SK-N-SH (cell line): ENCODE measurements around the gene ETS2. TPM values are rescaled to one million over a fixed set of nuclear protein-coding genes. Genes with fewer than 3 reads are reported as not detected.

ENCODE experiments used
- CTCF ChIA-PET: fragments of 300-600, 350-600 bp; formaldehyde crosslinking; extraction: SDS; loops from one replicate; lab custom pipeline; 2021; lab: Yijun Ruan, JAX
- POLR2A ChIA-PET: fragments of 350-600 bp; sonication (Branson Sonifier 250); formaldehyde crosslinking; extraction: SDS; loops from one replicate; lab custom pipeline; 2020; ENCODE audit warnings: antibody characterized with exemption, inconsistent platforms; lab: Yijun Ruan, JAX
- DNase-seq: peaks from one replicate; pipeline ENCODE4 v3.0.0; 2012
- H2AFZ ChIP-seq: fragments of 200-600 bp; sonication (generic); 2 replicates; pipeline ENCODE4 v1.8.1; 2016; ENCODE audit warnings: antibody characterized with exemption, mild to moderate bottlenecking, low read depth
- H3F3A ChIP-seq: fragments of 200-600 bp; sonication (generic); replicated peaks from 2 replicates; pipeline ENCODE3; 2016; ENCODE audit warnings: antibody characterized with exemption, mild to moderate bottlenecking; ENCODE audit not compliant: insufficient read depth
- H3K27ac ChIP-seq, 2 experiments: fragments of 200-500 bp in 1 of 2; fragments of 200-600 bp in 1 of 2; sonication (Bioruptor generic) in 1 of 2; sonication (generic), shearing (Covaris generic) in 1 of 2; 2 replicates each; pipeline versions ENCODE4 v1.5.1 to v1.6.1; 2014 to 2016; ENCODE audit warnings: low read depth in 2 of 2, inconsistent platforms in 1 of 2, low read length in 1 of 2, mild to moderate bottlenecking in 1 of 2, mixed read lengths in 1 of 2
- H3K27me3 ChIP-seq: fragments of 200-600 bp; sonication (generic), shearing (Covaris generic); 2 replicates; pipeline ENCODE4 v1.6.1; 2016; ENCODE audit warnings: mixed run types; ENCODE audit not compliant: insufficient read depth
- H3K36me3 ChIP-seq, 2 experiments: fragments of 200-500 bp in 1 of 2; fragments of 200-600 bp in 1 of 2; sonication (Bioruptor generic) in 1 of 2; sonication (generic) in 1 of 2; replicated peaks in 1 of 2; 2 replicates each; pipeline versions ENCODE3 to v1.5.1; 2014 to 2016; ENCODE audit warnings: low read length in 1 of 2, mild to moderate bottlenecking in 1 of 2; ENCODE audit not compliant: insufficient read depth in 2 of 2, control insufficient read depth in 1 of 2
- H3K4me1 ChIP-seq, 2 experiments: fragments of 200-500 bp in 1 of 2; fragments of 200-600 bp in 1 of 2; sonication (Bioruptor generic) in 1 of 2; sonication (generic), shearing (Covaris generic) in 1 of 2; 2 replicates each; pipeline versions ENCODE4 v1.5.1 to v1.6.1; 2014 to 2016; ENCODE audit warnings: low read depth in 1 of 2, low read length in 1 of 2, mixed run types in 1 of 2; ENCODE audit not compliant: insufficient read depth in 2 of 2, control insufficient read depth in 1 of 2
- H3K4me2 ChIP-seq: fragments of 200-600 bp; sonication (generic), shearing (Covaris generic); 2 replicates; pipeline ENCODE4 v1.6.1; 2017; ENCODE audit warnings: mixed run types
- H3K4me3 ChIP-seq, 2 experiments: fragments of 200-500 bp in 1 of 2; fragments of 200-600 bp in 1 of 2; sonication (Bioruptor generic) in 1 of 2; sonication (generic), shearing (Covaris generic) in 1 of 2; 2 replicates each; pipeline versions ENCODE4 v1.5.1 to v1.8.1; 2014 to 2016; ENCODE audit warnings: low read depth in 2 of 2, inconsistent platforms in 1 of 2, low read length in 1 of 2, mild to moderate bottlenecking in 1 of 2, mixed read lengths in 1 of 2, moderate library complexity in 1 of 2
- H3K79me2 ChIP-seq: fragments of 200-600 bp; sonication (generic); 2 replicates; pipeline ENCODE4 v1.8.1; 2017; ENCODE audit warnings: mild to moderate bottlenecking; ENCODE audit not compliant: insufficient read depth
- H3K9ac ChIP-seq: fragments of 200-600 bp; sonication (generic); 2 replicates; pipeline ENCODE4 v1.6.1; 2017; ENCODE audit warnings: mixed run types
- H3K9me2 ChIP-seq: fragments of 200-600 bp; sonication (generic); 2 replicates; pipeline ENCODE4 v1.6.1; 2017; ENCODE audit warnings: mixed run types
- H3K9me3 ChIP-seq: fragments of 200-600 bp; sonication (generic); 2 replicates; pipeline ENCODE4 v1.6.1; 2017; ENCODE audit warnings: mixed run types, mild to moderate bottlenecking, moderate library complexity
- H4K20me1 ChIP-seq: fragments of 200-600 bp; sonication (generic); 2 replicates; pipeline ENCODE4 v1.6.1; 2017; ENCODE audit warnings: mild to moderate bottlenecking, mixed run types; ENCODE audit not compliant: insufficient read depth
- ELF1 ChIP-seq: IDR thresholded peaks from 2 replicates; pipeline ENCODE4 v1.4.0; 2012
- EP300 ChIP-seq, 2 experiments: IDR thresholded peaks; 2 replicates each; pipeline versions ENCODE4 v1.4.0 to v1.6.1; 2012; ENCODE audit warnings: borderline replicate concordance in 1 of 2, low read depth in 1 of 2, low read length in 1 of 2
- FOSL2 ChIP-seq: IDR thresholded peaks from 2 replicates; pipeline ENCODE4 v1.4.0; 2012; ENCODE audit warnings: low read depth, mild to moderate bottlenecking, moderate library complexity, borderline replicate concordance
- IRF3 ChIP-seq: fragments of 150-350 bp; IDR thresholded peaks from 2 replicates; pipeline ENCODE4 v1.6.1; 2016; ENCODE audit warnings: mild to moderate bottlenecking, low read depth, low read length
- JUND ChIP-seq: IDR thresholded peaks from 2 replicates; pipeline ENCODE4 v1.4.0; 2012
- MAX ChIP-seq: IDR thresholded peaks from 2 replicates; pipeline ENCODE4 v1.4.0; 2012; ENCODE audit warnings: low read depth
- PBX3 ChIP-seq: IDR thresholded peaks from 2 replicates; pipeline ENCODE4; 2012
- RFX5 ChIP-seq: IDR thresholded peaks from 2 replicates; pipeline ENCODE4 v1.6.1; 2012; ENCODE audit warnings: mild to moderate bottlenecking, improper control_type of control experiment, low read length
- RXRA ChIP-seq: IDR thresholded peaks from 2 replicates; pipeline ENCODE4 v1.4.0; 2012; ENCODE audit warnings: low read depth, mild to moderate bottlenecking, borderline replicate concordance
- SIN3A ChIP-seq: IDR thresholded peaks from 2 replicates; pipeline ENCODE4 v1.6.1; 2012; ENCODE audit warnings: low read depth, mild to moderate bottlenecking, low read length, moderate library complexity, borderline replicate concordance
- SMC3 ChIP-seq: IDR thresholded peaks from 2 replicates; pipeline ENCODE4 v1.6.1; 2012; ENCODE audit warnings: low read depth, low read length, improper control_type of control experiment
- TAF1 ChIP-seq: IDR thresholded peaks from 2 replicates; pipeline ENCODE4 v1.6.1; 2012; ENCODE audit warnings: low read depth, mild to moderate bottlenecking, low read length, moderate library complexity, borderline replicate concordance
- TCF12 ChIP-seq: IDR thresholded peaks from 2 replicates; pipeline ENCODE4 v1.4.0; 2012
- TEAD4 ChIP-seq: IDR thresholded peaks from 2 replicates; pipeline ENCODE4 v1.4.0; 2012; ENCODE audit warnings: mild to moderate bottlenecking, borderline replicate concordance; ENCODE audit not compliant: insufficient read depth
- USF1 ChIP-seq: IDR thresholded peaks from 2 replicates; pipeline ENCODE4 v1.4.0; 2012; ENCODE audit warnings: low read depth, borderline replicate concordance
- ZBTB33 ChIP-seq: IDR thresholded peaks from 2 replicates; pipeline ENCODE4 v1.4.0; 2012; ENCODE audit warnings: low read depth, borderline replicate concordance
- WGBS: methylation state at CpG from one replicate; pipeline ENCODE4 v1.1.6; 2017; ENCODE audit warnings: low lambda C conversion rate; 5-methylcytosine and 5-hydroxymethylcytosine counted together
- polyA plus RNA-seq, 3 experiments: library from polyadenylated mRNA; depleted of rRNA; stranded (reverse); fragments of >200 nt; gene quantifications; 2 replicates each; pipeline ENCODE4 v1.2.3, GENCODE V29; 2012

Gene ETS2
- polyA plus RNA-seq, 1 of the 3 experiments (the other 2 are of a cell fraction): 16.3 TPM

- H3K9me3 ChIP-seq: no peaks in the 10 kb centered on the region
- no peak for TF ChIP-seq SIN3A
- TF ChIP-seq IRF3: no peak
- no peak for TF ChIP-seq FOSL2
- TF ChIP-seq SMC3: no peak
- TF ChIP-seq, all 33 proteins: peak for 0
- peak overlapping the region; percentile 38; the same call in 1 of the 2 replicates for H3K9ac ChIP-seq
- no peaks in the 10 kb centered on the region for H4K20me1 ChIP-seq
- ChIA-PET POLR2A (no interaction called here), CTCF (no interaction called here)
- no peaks in the 10 kb centered on the region for H3K36me3 ChIP-seq
- H3K4me3 ChIP-seq: no peak overlapping the region
- H3K4me2 ChIP-seq: peak overlapping the region; percentile 13; the same call in 1 of the 2 replicates
- peak overlapping the region in 1 of 2 experiments; percentile 65; a peak in 2 of 4 replicates for H3K27ac ChIP-seq
- H3K27me3 ChIP-seq: no peaks in the 10 kb centered on the region
- peaks cover 2 to 25% of the 10 kb centered on the region in 2 experiments for H3K4me1 ChIP-seq
- H3K9me2 ChIP-seq: no peaks in the 10 kb centered on the region
- no peaks in the 10 kb centered on the region for H3K79me2 ChIP-seq
- no peak overlapping the region for H2AFZ ChIP-seq
- peaks cover 41% of the 10 kb centered on the region for H3F3A ChIP-seq
- no peak for DNase-seq
- WGBS: 91% methylated on average over 5 of the region's 5 CpGs
These were observed 37.6 kb downstream of the ETS2 start for GRCh38 chr21:38843379-38843778.

GRCh38 chr21:38843806-38844503 lies 38.2 kb downstream of the ETS2 start:
- H3K36me3 ChIP-seq: no peaks in the 10 kb centered on the region
- POLR2A ChIA-PET: no interaction called here

More at GRCh38 chr21:38843806-38844503, 38.2 kb downstream of the ETS2 start:
- peak overlapping the region in 1 of 2 experiments; percentile 65; a peak in 3 of 4 replicates for H3K27ac ChIP-seq
- no peak overlapping the region for H2AFZ ChIP-seq
- no peaks in the 10 kb centered on the region for H4K20me1 ChIP-seq
- TF ChIP-seq TCF12: peak; percentile 76
- no peak for TF ChIP-seq RFX5
- no peak for TF ChIP-seq TAF1
- peak; percentile 3; the same call in 1 of the 2 replicates for TF ChIP-seq PBX3
- TF ChIP-seq ZBTB33: no peak
- no peak for TF ChIP-seq MAX
- TF ChIP-seq ELF1: 0 out of 2 replicates have a peak, but pooled peaks have one; percentile 7
- TF ChIP-seq USF1: no peak
- peak; percentile 57; the same call in 1 of the 2 replicates for TF ChIP-seq FOSL2
- TF ChIP-seq EP300 (IDR thresholded peaks at IDR 0.05; ENCODE audit: borderline replicate concordance in 1 of 2, low read depth in 1 of 2, low read length in 1 of 2): peak in 1 of 2 experiments; percentile 41; a peak in 1 of 4 replicates
- TF ChIP-seq TEAD4: peak; percentile 25; the same call in 1 of the 2 replicates
- TF ChIP-seq JUND: peak; percentile 24; the same call in 1 of the 2 replicates
- TF ChIP-seq RXRA: peak; percentile 77
- peaks cover 36% of the 10 kb centered on the region for H3F3A ChIP-seq
- H3K27me3 ChIP-seq: no peaks in the 10 kb centered on the region
- DNase-seq: no peak
- H3K4me1 ChIP-seq: peaks cover 2 to 21% of the 10 kb centered on the region in 2 experiments
- no peaks in the 10 kb centered on the region for H3K9me3 ChIP-seq
- H3K4me3 ChIP-seq: no peak overlapping the region
- no peaks in the 10 kb centered on the region for H3K79me2 ChIP-seq
- peak overlapping the region; percentile 38; the same call in 1 of the 2 replicates for H3K9ac ChIP-seq
- peak overlapping the region; percentile 13; the same call in 1 of the 2 replicates for H3K4me2 ChIP-seq
- CTCF ChIA-PET: no interaction called here
- 47% methylated on average over 4 of the region's 4 CpGs for WGBS
- no peaks in the 10 kb centered on the region for H3K9me2 ChIP-seq
